H9 (cell line): ENCODE measurements around the gene WDR64. TPM values are rescaled to one million over a fixed set of nuclear protein-coding genes. Genes with fewer than 3 reads are reported as not detected.

Experiments
- DNase-seq: peaks from one replicate; pipeline ENCODE4 v3.0.0-alpha.2; 2017
- H2AFZ ChIP-seq: one replicate; pipeline ENCODE4 v1.6.1; 2013; ENCODE audit warnings: mild to moderate bottlenecking, low read length, control low read depth, moderate library complexity
- H2AK5ac ChIP-seq: 2 replicates; pipeline ENCODE4 v1.6.1; 2013; ENCODE audit warnings: low read length, control low read depth, mixed read lengths; ENCODE audit not compliant: insufficient read length
- H2BK120ac ChIP-seq: one replicate; pipeline ENCODE4 v1.6.1; 2013; ENCODE audit warnings: low read depth, mild to moderate bottlenecking, low read length, control low read depth, inconsistent platforms; ENCODE audit not compliant: poor library complexity, severe bottlenecking
- H2BK12ac ChIP-seq: 2 replicates; pipeline ENCODE4 v1.6.1; 2013; ENCODE audit warnings: low read length, control low read depth, mixed read lengths, low read depth; ENCODE audit not compliant: insufficient read length
- H2BK15ac ChIP-seq: 2 replicates; pipeline ENCODE4 v1.6.1; 2013; ENCODE audit warnings: low read depth, low read length, control low read depth
- H2BK20ac ChIP-seq: one replicate; pipeline ENCODE4 v1.6.1; 2013; ENCODE audit warnings: low read depth, mild to moderate bottlenecking, low read length, control low read depth, inconsistent platforms; ENCODE audit not compliant: poor library complexity, severe bottlenecking
- H2BK5ac ChIP-seq: 2 replicates; pipeline ENCODE4 v1.6.1; 2013; ENCODE audit warnings: low read length, control low read depth, mixed read lengths; ENCODE audit not compliant: insufficient read length
- H3K14ac ChIP-seq: 2 replicates; pipeline ENCODE4 v1.6.1; 2013; ENCODE audit warnings: low read length, control low read depth; ENCODE audit not compliant: insufficient read depth
- H3K18ac ChIP-seq: 2 replicates; pipeline ENCODE4 v1.6.1; 2013; ENCODE audit warnings: low read depth, mild to moderate bottlenecking, mixed read lengths, low read length, control low read depth; ENCODE audit not compliant: insufficient read length
- H3K23ac ChIP-seq: 2 replicates; pipeline ENCODE4 v1.6.1; 2013; ENCODE audit warnings: low read length, control low read depth, mixed read lengths, low read depth; ENCODE audit not compliant: insufficient read length
- H3K23me2 ChIP-seq: 2 replicates; pipeline ENCODE4 v1.6.1; 2013; ENCODE audit warnings: low read depth, mild to moderate bottlenecking, mixed read lengths, low read length, control low read depth; ENCODE audit not compliant: insufficient read length, poor library complexity, severe bottlenecking
- H3K27ac ChIP-seq: 2 replicates; pipeline ENCODE4 v1.5.1; 2013; ENCODE audit warnings: low read length, control low read depth, mixed read lengths, low read depth; ENCODE audit not compliant: insufficient read length
- H3K27me3 ChIP-seq: 2 replicates; pipeline ENCODE4 v1.6.1; 2013; ENCODE audit warnings: low read length, control low read depth, inconsistent platforms; ENCODE audit not compliant: insufficient read depth
- H3K4ac ChIP-seq: 2 replicates; pipeline ENCODE4 v1.6.1; 2013; ENCODE audit warnings: low read depth, mild to moderate bottlenecking, control low read depth, inconsistent platforms, low read length, moderate library complexity
- H3K4me1 ChIP-seq: 2 replicates; pipeline ENCODE4 v1.6.1; 2013; ENCODE audit warnings: low read length, control low read depth, inconsistent platforms; ENCODE audit not compliant: insufficient read depth
- H3K4me2 ChIP-seq: 2 replicates; pipeline ENCODE4 v1.6.1; 2013; ENCODE audit warnings: low read length, control low read depth, mixed read lengths; ENCODE audit not compliant: insufficient read length, insufficient read depth
- H3K56ac ChIP-seq: 2 replicates; pipeline ENCODE4 v1.6.1; 2013; ENCODE audit warnings: low read depth, mild to moderate bottlenecking, mixed read lengths, low read length, control low read depth; ENCODE audit not compliant: insufficient read length
- H3K79me1 ChIP-seq: 2 replicates; pipeline ENCODE4 v1.6.1; 2013; ENCODE audit warnings: low read depth, mild to moderate bottlenecking, moderate library complexity, low read length, control low read depth, inconsistent platforms; ENCODE audit not compliant: insufficient read depth, poor library complexity, severe bottlenecking
- H3K79me2 ChIP-seq: 2 replicates; pipeline ENCODE4 v1.6.1; 2013; ENCODE audit warnings: low read length, control low read depth, inconsistent platforms; ENCODE audit not compliant: insufficient read depth
- H3K9ac ChIP-seq: 2 replicates; pipeline ENCODE4 v1.6.1; 2013; ENCODE audit warnings: low read length, control low read depth, mixed read lengths; ENCODE audit not compliant: insufficient read length; ENCODE audit errors: extremely low read depth
- H3K9me3 ChIP-seq: one replicate; pipeline ENCODE4 v1.6.1; 2013; ENCODE audit warnings: low read depth, low read length, inconsistent platforms; ENCODE audit not compliant: control insufficient read depth
- H3T11ph ChIP-seq: one replicate; pipeline ENCODE4 v1.6.1; 2013; ENCODE audit warnings: mild to moderate bottlenecking, low read length, control low read depth, inconsistent platforms
- H4K20me1 ChIP-seq: one replicate; pipeline ENCODE4 v1.6.1; 2013; ENCODE audit not compliant: control insufficient read depth, insufficient read length, insufficient read depth
- H4K5ac ChIP-seq: 2 replicates; pipeline ENCODE4 v1.6.1; 2013; ENCODE audit warnings: low read depth, mild to moderate bottlenecking, mixed read lengths, low read length, control low read depth; ENCODE audit not compliant: insufficient read length
- H4K8ac ChIP-seq: replicated peaks from 2 replicates; pipeline ENCODE4 v1.6.1; 2013; ENCODE audit warnings: low read length, control low read depth, mixed read lengths, low read depth; ENCODE audit not compliant: insufficient read length
- H4K91ac ChIP-seq: 2 replicates; pipeline ENCODE4 v1.6.1; 2013; ENCODE audit warnings: low read depth, mild to moderate bottlenecking, moderate library complexity, mixed read lengths, low read length, control low read depth; ENCODE audit not compliant: insufficient read length
- H3K27ac Mint-ChIP-seq, 3 experiments: 2 replicates in 2 of 3; 3 replicates in 1 of 3; pipeline ENCODE4 v1.8.0; 2020 to 2021; ENCODE audit warnings: mixed read lengths in 3 of 3, mild to moderate bottlenecking in 1 of 3, moderate library complexity in 1 of 3
- H3K27me3 Mint-ChIP-seq: 2 replicates; pipeline ENCODE4 v1.8.0; 2021; ENCODE audit warnings: low read depth, mild to moderate bottlenecking, moderate library complexity, mixed read lengths
- H3K36me3 Mint-ChIP-seq, 3 experiments: 2 replicates in 2 of 3; 3 replicates in 1 of 3; pipeline ENCODE4 v1.8.0; 2020 to 2021; ENCODE audit warnings: low read depth in 3 of 3, mixed read lengths in 3 of 3; ENCODE audit not compliant: insufficient read depth in 1 of 3
- H3K4me1 Mint-ChIP-seq, 2 experiments: 2 replicates each; pipeline ENCODE4 v1.8.0; 2020; ENCODE audit warnings: mixed read lengths in 2 of 2
- H3K4me3 Mint-ChIP-seq, 2 experiments: 2 replicates in 1 of 2; 3 replicates in 1 of 2; pipeline ENCODE4 v1.8.0; 2020 to 2021; ENCODE audit warnings: mild to moderate bottlenecking in 2 of 2, mixed read lengths in 2 of 2, moderate library complexity in 1 of 2
- H3K9me3 Mint-ChIP-seq, 2 experiments: 2 replicates in 1 of 2; 3 replicates in 1 of 2; pipeline ENCODE4 v1.8.0; 2020; ENCODE audit warnings: mild to moderate bottlenecking in 2 of 2, mixed read lengths in 2 of 2, moderate library complexity in 1 of 2
- WGBS: extraction: QIAGEN DNeasy Blood & Tissue Kit; methylation state at CpG from one replicate; pipeline ENCODE4 v1.1.7; 2013; ENCODE audit warnings: missing lambda C conversion rate, low lambda C conversion rate, mixed read lengths; ENCODE audit not compliant: insufficient read length; ENCODE audit errors: extremely low coverage; 5-methylcytosine and 5-hydroxymethylcytosine counted together
- total RNA-seq: library from RNA; stranded (reverse); gene quantifications from 2 replicates; pipeline ENCODE4 v1.2.1, GENCODE V29; 2021
- TF ChIP-seq, protein P1 (sequence below): fragments of 200-600 bp; sonication (generic); conservative IDR thresholded peaks from 3 replicates; pipeline ENCODE4 v1.8.0; 2021; ENCODE audit warnings: antibody characterized with exemption, mild to moderate bottlenecking

WDR64 gene
- total RNA-seq, 1 experiment from 2014 or later: not detected

DNA sequence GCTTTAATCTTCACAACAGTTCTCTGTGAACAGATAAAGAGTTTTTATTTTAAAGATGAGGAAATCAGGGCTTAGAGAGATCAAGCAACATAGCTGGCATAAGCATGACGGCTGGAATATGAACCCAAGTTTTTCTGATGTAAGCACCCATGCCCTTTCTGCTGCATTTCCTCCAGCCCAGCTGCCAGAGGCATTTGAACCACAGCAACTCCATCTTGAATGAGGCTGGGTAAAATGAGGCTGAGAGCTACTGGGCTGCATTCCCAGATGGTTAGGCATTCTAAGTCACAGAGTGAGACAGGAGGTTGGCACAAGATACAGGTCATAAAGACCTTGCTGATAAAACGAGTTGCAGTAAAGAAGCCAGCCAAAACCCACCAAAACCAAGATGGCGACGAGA lies 90.0 kb downstream of the WDR64 start:
- Histone ChIP-seq H3K14ac (no peak overlapping the region), H2AK5ac (no peak overlapping the region), H2BK12ac (no peak overlapping the region), H3K27ac (no peak overlapping the region), H3K4me1 (no peaks in the 10 kb centered on the region), H3K56ac (no peak overlapping the region), H2BK15ac (no peak overlapping the region), H4K91ac (no peak overlapping the region), H3K23ac (no peak overlapping the region), H2BK5ac (no peak overlapping the region), H4K8ac (no peak overlapping the region), H3K9ac (no peak overlapping the region), H2BK120ac (no peak overlapping the region), H4K5ac (no peak overlapping the region), H3K4ac (no peak overlapping the region), H2AFZ (no peak overlapping the region), H3K23me2 (no peaks in the 10 kb centered on the region), H3K18ac (no peak overlapping the region), H4K20me1 (no peaks in the 10 kb centered on the region), H3K79me2 (no peaks in the 10 kb centered on the region), H3K9me3 (no peaks in the 10 kb centered on the region), H2BK20ac (no peak overlapping the region), H3T11ph (no peak overlapping the region), H3K79me1 (no peaks in the 10 kb centered on the region), H3K27me3 (no peaks in the 10 kb centered on the region), H3K4me2 (no peak overlapping the region)
- Mint-ChIP-seq H3K36me3 (no peaks in the 10 kb centered on the region; a peak in 1 of 7 replicates), H3K9me3 (no peaks in the 10 kb centered on the region), H3K4me1 (peaks cover 1 to 3% of the 10 kb centered on the region in 2 experiments; a peak in 2 of 4 replicates), H3K4me3 (no peak overlapping the region), H3K27me3 (no peaks in the 10 kb centered on the region), H3K27ac (no peak overlapping the region)
- TF ChIP-seq, protein P1, sequence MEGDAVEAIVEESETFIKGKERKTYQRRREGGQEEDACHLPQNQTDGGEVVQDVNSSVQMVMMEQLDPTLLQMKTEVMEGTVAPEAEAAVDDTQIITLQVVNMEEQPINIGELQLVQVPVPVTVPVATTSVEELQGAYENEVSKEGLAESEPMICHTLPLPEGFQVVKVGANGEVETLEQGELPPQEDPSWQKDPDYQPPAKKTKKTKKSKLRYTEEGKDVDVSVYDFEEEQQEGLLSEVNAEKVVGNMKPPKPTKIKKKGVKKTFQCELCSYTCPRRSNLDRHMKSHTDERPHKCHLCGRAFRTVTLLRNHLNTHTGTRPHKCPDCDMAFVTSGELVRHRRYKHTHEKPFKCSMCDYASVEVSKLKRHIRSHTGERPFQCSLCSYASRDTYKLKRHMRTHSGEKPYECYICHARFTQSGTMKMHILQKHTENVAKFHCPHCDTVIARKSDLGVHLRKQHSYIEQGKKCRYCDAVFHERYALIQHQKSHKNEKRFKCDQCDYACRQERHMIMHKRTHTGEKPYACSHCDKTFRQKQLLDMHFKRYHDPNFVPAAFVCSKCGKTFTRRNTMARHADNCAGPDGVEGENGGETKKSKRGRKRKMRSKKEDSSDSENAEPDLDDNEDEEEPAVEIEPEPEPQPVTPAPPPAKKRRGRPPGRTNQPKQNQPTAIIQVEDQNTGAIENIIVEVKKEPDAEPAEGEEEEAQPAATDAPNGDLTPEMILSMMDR: no peak
- no peak for DNase-seq
- WGBS: no CpG with 5 or more reads among the region's 4 CpGs
